K562 (cell line): ENCODE measurements around the gene EGFL7. TPM values are rescaled to one million over a fixed set of nuclear protein-coding genes. Genes with fewer than 3 reads are reported as not detected.
A peak's percentile ranks its signal among the peaks of the same experiment; 100 is the strongest.

ENCODE experiments used
- ERF ChIP-seq: fragments of 450-650 bp; formaldehyde crosslinking; IDR thresholded peaks from 2 replicates; pipeline ENCODE4 v1.4.0; 2020; ENCODE audit warnings: mild to moderate bottlenecking, mixed read lengths
- KDM5B ChIP-seq: fragments of 200-600 bp; sonication (generic); IDR thresholded peaks from 2 replicates; pipeline ENCODE4 v1.6.1; 2012; ENCODE audit warnings: low read depth, mild to moderate bottlenecking, moderate library complexity, low read length, control low read depth, inconsistent platforms; ENCODE audit not compliant: insufficient replicate concordance
- KLF1 ChIP-seq: fragments of 450-650 bp; IDR thresholded peaks from 2 replicates; pipeline ENCODE4 v1.6.1; 2016; ENCODE audit warnings: missing genetic modification characterization, missing compliant biosample characterization
- MYC ChIP-seq, 2 experiments: fragments of 250-450 bp in 1 of 2; sonication (Bioruptor Pico) in 1 of 2; IDR thresholded peaks; 2 replicates each; pipeline versions ENCODE4 v1.5.1 to v1.6.1; 2012 to 2021; ENCODE audit warnings: low read depth in 2 of 2, borderline replicate concordance in 1 of 2, improper control_type of control experiment in 1 of 2, low read length in 1 of 2, mild to moderate bottlenecking in 1 of 2, moderate library complexity in 1 of 2
- NCOR1 ChIP-seq: fragments of 450-650 bp; IDR thresholded peaks from 2 replicates; pipeline ENCODE4 v1.6.1; 2016; ENCODE audit warnings: mild to moderate bottlenecking, moderate library complexity
- NR0B1 ChIP-seq: fragments of 450-650 bp; IDR thresholded peaks from one replicate; pipeline ENCODE4 v1.6.1; 2018; ENCODE audit warnings: mild to moderate bottlenecking, moderate library complexity; ENCODE audit not compliant: partially characterized antibody
- POLR2A ChIP-seq: fragments of 450-650 bp; conservative IDR thresholded peaks from 2 replicates; pipeline ENCODE4 v1.6.1; 2016
- RB1 ChIP-seq: fragments of 450-650 bp; IDR thresholded peaks from 2 replicates; pipeline ENCODE4 v1.6.1; 2017; ENCODE audit warnings: low read depth, mild to moderate bottlenecking
- STAG1 ChIP-seq: sonication (generic); formaldehyde crosslinking; IDR thresholded peaks from 2 replicates; pipeline ENCODE4 v1.5.0; 2020; ENCODE audit warnings: missing genetic modification reagents, borderline replicate concordance
- ZNF311 ChIP-seq: fragments of 250-450 bp; sonication (Bioruptor Pico); IDR thresholded peaks from 2 replicates; pipeline ENCODE4 v1.4.0; 2020; ENCODE audit warnings: mild to moderate bottlenecking, moderate library complexity
- ZNF57 ChIP-seq: fragments of 450-650 bp; formaldehyde crosslinking; IDR thresholded peaks from 2 replicates; pipeline ENCODE4 v1.4.0; 2020; ENCODE audit warnings: mild to moderate bottlenecking, moderate library complexity
- polyA plus RNA-seq, 8 experiments: library from polyadenylated mRNA; depleted of rRNA in 4 of 8; stranded (reverse) in 5 of 8; unstranded in 3 of 8; fragments of >200 nt; fragmentation: Nextera tagmentation in 2 of 8; fragmentation: Illumina TruSeq in 1 of 8; extraction: Ambion mirVana in 2 of 8; extraction: Trizol in 1 of 8; gene quantifications; 2 replicates each; pipeline versions ENCODE4 v1.2.1 to v1.2.3, GENCODE V29; 2011 to 2014; ENCODE audit warnings: inconsistent platforms in 1 of 8, missing spikeins in 1 of 8
- total RNA-seq, 7 experiments: library from RNA; depleted of rRNA in 6 of 7; stranded (reverse); fragments of >200 nt in 6 of 7; fragmentation: Illumina TruSeq in 2 of 7; extraction: Trizol in 2 of 7; gene quantifications; 2 replicates each; pipeline versions ENCODE4 v1.2.1 to v1.2.3, GENCODE V29; 2011 to 2021; ENCODE audit warnings: low replicate concordance in 1 of 7
- TF ChIP-seq, protein P1 (sequence below): fragments of 450-650 bp; conservative IDR thresholded peaks from 2 replicates; pipeline ENCODE4 v1.6.1; 2016; ENCODE audit warnings: missing genetic modification characterization, low read depth, mild to moderate bottlenecking, control low read depth, missing compliant biosample characterization
- TF ChIP-seq, protein P2 (sequence below): fragments of 250-450 bp; sonication (Bioruptor Pico); IDR thresholded peaks from 2 replicates; pipeline ENCODE4 v1.4.0; 2020

Gene EGFL7
- total and polyA plus RNA-seq, 9 of the 15 experiments (the other 6 are each of a cell fraction or from before 2014, with no cell fraction given): 1.5 to 286 (median 55.5) TPM

GRCh38 chr9:136644593-136645351, 17.9 kb upstream of the EGFL7 start (continued):
- TF ChIP-seq NR0B1 (no peak), ZNF311 (CRISPR knock-in tag) (peak; percentile 34; the same call in 1 of the 2 replicates), MYC (IDR thresholded peaks at IDR 0.05; ENCODE audit: low read depth, low read length) (peak; percentile 83; the same call in 1 of the 2 replicates), MYC (CRISPR knock-in tag; IDR thresholded peaks at IDR 0.05; ENCODE audit: borderline replicate concordance, low read depth) (no peak), STAG1 (CRISPR knock-in tag) (peak; percentile 88; the same call in 1 of the 2 replicates), ERF (CRISPR knock-in tag) (peak; percentile 52; the same call in 1 of the 2 replicates), NCOR1 (no peak; the same call in 1 of the 2 replicates), ZNF57 (CRISPR knock-in tag) (no peak), KLF1 (peak; percentile 84), KDM5B (no peak), POLR2A (no peak), RB1 (peak; percentile 89)
- TF ChIP-seq, protein P1, sequence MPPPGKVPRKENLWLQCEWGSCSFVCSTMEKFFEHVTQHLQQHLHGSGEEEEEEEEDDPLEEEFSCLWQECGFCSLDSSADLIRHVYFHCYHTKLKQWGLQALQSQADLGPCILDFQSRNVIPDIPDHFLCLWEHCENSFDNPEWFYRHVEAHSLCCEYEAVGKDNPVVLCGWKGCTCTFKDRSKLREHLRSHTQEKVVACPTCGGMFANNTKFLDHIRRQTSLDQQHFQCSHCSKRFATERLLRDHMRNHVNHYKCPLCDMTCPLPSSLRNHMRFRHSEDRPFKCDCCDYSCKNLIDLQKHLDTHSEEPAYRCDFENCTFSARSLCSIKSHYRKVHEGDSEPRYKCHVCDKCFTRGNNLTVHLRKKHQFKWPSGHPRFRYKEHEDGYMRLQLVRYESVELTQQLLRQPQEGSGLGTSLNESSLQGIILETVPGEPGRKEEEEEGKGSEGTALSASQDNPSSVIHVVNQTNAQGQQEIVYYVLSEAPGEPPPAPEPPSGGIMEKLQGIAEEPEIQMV (tag): no peak
- TF ChIP-seq, protein P2, sequence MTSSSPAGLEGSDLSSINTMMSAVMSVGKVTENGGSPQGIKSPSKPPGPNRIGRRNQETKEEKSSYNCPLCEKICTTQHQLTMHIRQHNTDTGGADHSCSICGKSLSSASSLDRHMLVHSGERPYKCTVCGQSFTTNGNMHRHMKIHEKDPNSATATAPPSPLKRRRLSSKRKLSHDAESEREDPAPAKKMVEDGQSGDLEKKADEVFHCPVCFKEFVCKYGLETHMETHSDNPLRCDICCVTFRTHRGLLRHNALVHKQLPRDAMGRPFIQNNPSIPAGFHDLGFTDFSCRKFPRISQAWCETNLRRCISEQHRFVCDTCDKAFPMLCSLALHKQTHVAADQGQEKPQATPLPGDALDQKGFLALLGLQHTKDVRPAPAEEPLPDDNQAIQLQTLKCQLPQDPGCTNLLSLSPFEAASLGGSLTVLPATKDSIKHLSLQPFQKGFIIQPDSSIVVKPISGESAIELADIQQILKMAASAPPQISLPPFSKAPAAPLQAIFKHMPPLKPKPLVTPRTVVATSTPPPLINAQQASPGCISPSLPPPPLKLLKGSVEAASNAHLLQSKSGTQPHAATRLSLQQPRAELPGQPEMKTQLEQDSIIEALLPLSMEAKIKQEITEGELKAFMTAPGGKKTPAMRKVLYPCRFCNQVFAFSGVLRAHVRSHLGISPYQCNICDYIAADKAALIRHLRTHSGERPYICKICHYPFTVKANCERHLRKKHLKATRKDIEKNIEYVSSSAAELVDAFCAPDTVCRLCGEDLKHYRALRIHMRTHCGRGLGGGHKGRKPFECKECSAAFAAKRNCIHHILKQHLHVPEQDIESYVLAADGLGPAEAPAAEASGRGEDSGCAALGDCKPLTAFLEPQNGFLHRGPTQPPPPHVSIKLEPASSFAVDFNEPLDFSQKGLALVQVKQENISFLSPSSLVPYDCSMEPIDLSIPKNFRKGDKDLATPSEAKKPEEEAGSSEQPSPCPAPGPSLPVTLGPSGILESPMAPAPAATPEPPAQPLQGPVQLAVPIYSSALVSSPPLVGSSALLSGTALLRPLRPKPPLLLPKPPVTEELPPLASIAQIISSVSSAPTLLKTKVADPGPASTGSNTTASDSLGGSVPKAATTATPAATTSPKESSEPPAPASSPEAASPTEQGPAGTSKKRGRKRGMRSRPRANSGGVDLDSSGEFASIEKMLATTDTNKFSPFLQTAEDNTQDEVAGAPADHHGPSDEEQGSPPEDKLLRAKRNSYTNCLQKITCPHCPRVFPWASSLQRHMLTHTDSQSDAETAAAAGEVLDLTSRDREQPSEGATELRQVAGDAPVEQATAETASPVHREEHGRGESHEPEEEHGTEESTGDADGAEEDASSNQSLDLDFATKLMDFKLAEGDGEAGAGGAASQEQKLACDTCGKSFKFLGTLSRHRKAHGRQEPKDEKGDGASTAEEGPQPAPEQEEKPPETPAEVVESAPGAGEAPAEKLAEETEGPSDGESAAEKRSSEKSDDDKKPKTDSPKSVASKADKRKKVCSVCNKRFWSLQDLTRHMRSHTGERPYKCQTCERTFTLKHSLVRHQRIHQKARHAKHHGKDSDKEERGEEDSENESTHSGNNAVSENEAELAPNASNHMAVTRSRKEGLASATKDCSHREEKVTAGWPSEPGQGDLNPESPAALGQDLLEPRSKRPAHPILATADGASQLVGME (CRISPR knock-in tag): peak; percentile 42; the same call in 1 of the 2 replicates
